A549 (cell line): Measurements from ENCODE around the gene MAPRE2.

ENCODE experiments used
- CHD2 ChIP-seq: fragments of 150-350 bp; IDR thresholded peaks from 2 replicates; pipeline ENCODE4 v1.6.1; 2014; ENCODE audit warnings: low read length; ENCODE audit not compliant: partially characterized antibody
- ELK1 ChIP-seq: fragments of 150-350 bp; IDR thresholded peaks from 2 replicates; pipeline ENCODE4 v1.6.1; 2014; ENCODE audit warnings: low read depth, mild to moderate bottlenecking, low read length
- EP300 ChIP-seq, 2 experiments: fragments of >200 bp; sonication (Bioruptor Twin); formaldehyde crosslinking; IDR thresholded peaks; 2 replicates in 1 of 2; 3 replicates in 1 of 2; pipeline ENCODE4 v1.6.1; 2016 to 2017
- HDAC2 ChIP-seq: fragments of 200-600 bp; sonication (generic); IDR thresholded peaks from 2 replicates; pipeline ENCODE4 v1.6.1; 2016
- MYC ChIP-seq: IDR thresholded peaks from 2 replicates; pipeline ENCODE4 v1.6.1; 2012; ENCODE audit warnings: mild to moderate bottlenecking, inconsistent platforms, low read length, improper control_type of control experiment, borderline replicate concordance
- NFE2L2 ChIP-seq: fragments of 150-350 bp; conservative IDR thresholded peaks from 2 replicates; pipeline ENCODE4 v1.6.1; 2014; ENCODE audit warnings: low read length
- NPAS2 ChIP-seq: fragments of 250-450 bp; sonication (Bioruptor Pico); IDR thresholded peaks from 2 replicates; pipeline ENCODE4 v1.8.0; 2022; ENCODE audit warnings: mild to moderate bottlenecking, moderate library complexity, borderline replicate concordance
- PBX3 ChIP-seq: IDR thresholded peaks from 2 replicates; pipeline ENCODE4 v1.6.1; 2012
- PHF8 ChIP-seq: fragments of 200-600 bp; sonication (generic); IDR thresholded peaks from 2 replicates; pipeline ENCODE4 v1.6.1; 2016; ENCODE audit warnings: low read depth, mild to moderate bottlenecking, antibody characterized with exemption, moderate library complexity, borderline replicate concordance
- POLR2A ChIP-seq: IDR thresholded peaks from 2 replicates; pipeline ENCODE4 v1.6.1; 2012; ENCODE audit warnings: mild to moderate bottlenecking, low read length
- RAD21 ChIP-seq, 2 experiments: fragments of >200 bp in 1 of 2; sonication (Bioruptor Twin) in 1 of 2; formaldehyde crosslinking in 1 of 2; IDR thresholded peaks in 1 of 2; conservative IDR thresholded peaks in 1 of 2; 2 replicates in 1 of 2; 3 replicates in 1 of 2; pipeline ENCODE4 v1.6.1; 2012 to 2018; ENCODE audit warnings: inconsistent platforms in 1 of 2
- RFX5 ChIP-seq: fragments of 450-650 bp; IDR thresholded peaks from 2 replicates; pipeline ENCODE4 v1.7.1; 2014; ENCODE audit warnings: antibody characterized with exemption, mild to moderate bottlenecking, moderate library complexity
- RNF2 ChIP-seq: fragments of 200-600 bp; sonication (generic); IDR thresholded peaks from 2 replicates; pipeline ENCODE4 v1.6.1; 2016; ENCODE audit warnings: low read depth, mild to moderate bottlenecking, antibody characterized with exemption, moderate library complexity, borderline replicate concordance
- TF ChIP-seq, protein P1 (sequence below): fragments of >200 bp; sonication (Bioruptor Twin); formaldehyde crosslinking; IDR thresholded peaks from 3 replicates; pipeline ENCODE4 v1.5.1; 2016

GRCh38 chr18:35043207-35043606 lies 2.0 kb downstream of the MAPRE2 start:
- TF ChIP-seq EP300 (IDR thresholded peaks at IDR 0.05) (no peak), POLR2A (no peak), CHD2 (no peak), RNF2 (no peak), MYC (no peak), RAD21 (conservative IDR thresholded peaks at IDR 0.05 in 1 of 2, IDR thresholded peaks at IDR 0.05 in 1 of 2) (no peak), NFE2L2 (no peak), RFX5 (no peak), PBX3 (no peak), NPAS2 (no peak), PHF8 (no peak), ELK1 (no peak), HDAC2 (no peak)
- TF ChIP-seq, protein P1, sequence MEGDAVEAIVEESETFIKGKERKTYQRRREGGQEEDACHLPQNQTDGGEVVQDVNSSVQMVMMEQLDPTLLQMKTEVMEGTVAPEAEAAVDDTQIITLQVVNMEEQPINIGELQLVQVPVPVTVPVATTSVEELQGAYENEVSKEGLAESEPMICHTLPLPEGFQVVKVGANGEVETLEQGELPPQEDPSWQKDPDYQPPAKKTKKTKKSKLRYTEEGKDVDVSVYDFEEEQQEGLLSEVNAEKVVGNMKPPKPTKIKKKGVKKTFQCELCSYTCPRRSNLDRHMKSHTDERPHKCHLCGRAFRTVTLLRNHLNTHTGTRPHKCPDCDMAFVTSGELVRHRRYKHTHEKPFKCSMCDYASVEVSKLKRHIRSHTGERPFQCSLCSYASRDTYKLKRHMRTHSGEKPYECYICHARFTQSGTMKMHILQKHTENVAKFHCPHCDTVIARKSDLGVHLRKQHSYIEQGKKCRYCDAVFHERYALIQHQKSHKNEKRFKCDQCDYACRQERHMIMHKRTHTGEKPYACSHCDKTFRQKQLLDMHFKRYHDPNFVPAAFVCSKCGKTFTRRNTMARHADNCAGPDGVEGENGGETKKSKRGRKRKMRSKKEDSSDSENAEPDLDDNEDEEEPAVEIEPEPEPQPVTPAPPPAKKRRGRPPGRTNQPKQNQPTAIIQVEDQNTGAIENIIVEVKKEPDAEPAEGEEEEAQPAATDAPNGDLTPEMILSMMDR = no peak
